Measurements from ENCODE around the gene PUSL1.

PUSL1 gene

DNA sequence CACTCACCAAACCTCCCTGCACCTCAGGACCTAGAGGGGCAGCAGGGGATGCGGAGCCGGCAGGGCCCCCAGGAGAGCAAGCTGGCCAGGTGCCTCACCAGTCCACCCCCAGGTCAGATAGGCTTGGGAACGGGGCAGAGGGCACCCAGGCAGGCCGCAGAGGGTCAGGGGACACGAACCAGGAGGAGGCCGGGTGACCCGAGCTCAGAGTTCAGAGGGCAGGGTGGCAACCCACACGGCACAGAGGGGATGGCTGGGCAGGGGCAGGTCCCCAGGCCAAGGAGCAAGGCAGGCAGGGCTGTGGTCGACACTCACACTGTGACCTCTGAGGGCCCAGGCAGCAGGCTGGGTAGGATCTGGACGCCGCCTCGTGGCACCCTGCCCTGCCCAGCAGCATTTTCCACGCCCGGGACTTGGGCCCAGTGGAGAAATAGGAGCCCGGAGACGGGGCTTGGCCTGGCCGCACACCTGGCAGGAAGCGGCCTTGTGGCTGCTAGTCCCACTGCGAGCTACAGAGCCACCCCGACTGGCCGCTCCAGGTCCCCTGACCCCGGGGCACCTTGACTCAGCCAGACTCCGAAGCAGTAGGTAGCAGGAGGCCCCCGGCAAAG lies 35.5 kb downstream of the PUSL1 start:
- no peaks in the 10 kb centered on the region for H3F3A ChIP-seq (ENCODE audit: control insufficient read depth, insufficient read depth)
- no peak overlapping the region for H3K4me3 ChIP-seq (ENCODE audit: low read length)
- H3K27ac ChIP-seq (ENCODE audit: low read depth, low read length) = no peak overlapping the region
- H3K9me2 ChIP-seq (replicated peaks; ENCODE audit: control insufficient read depth, low read length) = no peaks in the 10 kb centered on the region
- peaks cover 5% of the 10 kb centered on the region; the same call in 1 of the 2 replicates for H3K9me3 ChIP-seq (ENCODE audit: control insufficient read depth, insufficient read depth, low read length)
- H3K79me2 ChIP-seq (ENCODE audit: control insufficient read depth, low read length) = peaks cover 56% of the 10 kb centered on the region
- H3K36me3 ChIP-seq (ENCODE audit: control insufficient read depth, low read length) = peaks cover 23% of the 10 kb centered on the region
- H3K4me1 ChIP-seq (ENCODE audit: control insufficient read depth, low read length) = peaks cover 8% of the 10 kb centered on the region
- 0 out of 2 replicates have a peak, but pooled peaks cover 4% of the 10 kb centered on the region for H4K20me1 ChIP-seq (ENCODE audit: control insufficient read depth, insufficient read depth, low read depth, low read length)
- TF ChIP-seq, protein P1, sequence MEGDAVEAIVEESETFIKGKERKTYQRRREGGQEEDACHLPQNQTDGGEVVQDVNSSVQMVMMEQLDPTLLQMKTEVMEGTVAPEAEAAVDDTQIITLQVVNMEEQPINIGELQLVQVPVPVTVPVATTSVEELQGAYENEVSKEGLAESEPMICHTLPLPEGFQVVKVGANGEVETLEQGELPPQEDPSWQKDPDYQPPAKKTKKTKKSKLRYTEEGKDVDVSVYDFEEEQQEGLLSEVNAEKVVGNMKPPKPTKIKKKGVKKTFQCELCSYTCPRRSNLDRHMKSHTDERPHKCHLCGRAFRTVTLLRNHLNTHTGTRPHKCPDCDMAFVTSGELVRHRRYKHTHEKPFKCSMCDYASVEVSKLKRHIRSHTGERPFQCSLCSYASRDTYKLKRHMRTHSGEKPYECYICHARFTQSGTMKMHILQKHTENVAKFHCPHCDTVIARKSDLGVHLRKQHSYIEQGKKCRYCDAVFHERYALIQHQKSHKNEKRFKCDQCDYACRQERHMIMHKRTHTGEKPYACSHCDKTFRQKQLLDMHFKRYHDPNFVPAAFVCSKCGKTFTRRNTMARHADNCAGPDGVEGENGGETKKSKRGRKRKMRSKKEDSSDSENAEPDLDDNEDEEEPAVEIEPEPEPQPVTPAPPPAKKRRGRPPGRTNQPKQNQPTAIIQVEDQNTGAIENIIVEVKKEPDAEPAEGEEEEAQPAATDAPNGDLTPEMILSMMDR (IDR thresholded peaks at IDR 0.05; ENCODE audit: low read depth, low read length, poor library complexity, severe bottlenecking) = no peak
- no peak for TF ChIP-seq EZH2phosphoT487 (IDR thresholded peaks at IDR 0.05; ENCODE audit: borderline replicate concordance, low read length)
- no peaks in the 10 kb centered on the region for H3K27me3 ChIP-seq (ENCODE audit: control insufficient read depth, low read length)
- H3K4me2 ChIP-seq (ENCODE audit: low read length) = no peak overlapping the region

DNA sequence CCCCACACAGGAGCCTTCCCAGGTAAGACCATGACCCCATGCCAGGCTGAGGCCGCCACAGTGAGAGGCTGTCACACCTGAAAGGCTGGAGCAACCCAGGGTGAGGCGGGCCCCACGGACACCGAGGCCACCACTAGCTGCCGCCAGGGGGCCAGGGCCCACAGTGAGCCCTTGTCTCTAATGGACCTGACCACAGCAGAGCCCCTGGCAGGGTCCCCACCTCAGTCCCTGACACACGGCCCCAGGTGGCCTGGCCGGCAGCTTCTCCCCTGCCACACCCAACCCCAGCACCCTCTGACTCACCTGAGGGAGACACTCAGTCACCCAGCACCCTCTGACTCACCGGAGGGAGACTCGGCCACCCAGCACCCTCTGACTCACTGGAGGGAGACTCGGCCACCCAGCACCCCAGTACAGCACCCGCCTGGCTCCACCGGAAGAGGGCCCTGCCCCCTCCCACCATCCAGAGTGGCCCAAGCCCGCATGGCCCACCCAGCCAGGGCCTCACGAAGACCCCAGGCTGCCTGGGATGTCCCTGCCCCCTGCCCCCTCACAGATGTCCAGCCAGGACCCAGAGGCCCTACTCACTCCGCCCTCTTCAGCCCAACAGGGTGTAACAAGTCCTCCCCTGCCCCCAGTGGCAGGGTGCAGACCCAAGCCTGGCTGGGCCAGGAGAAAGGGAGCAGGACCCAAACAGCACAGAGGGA lies 36.4 kb downstream of the PUSL1 start:
- Histone ChIP-seq H3K27me3 (ENCODE audit: control insufficient read depth, low read length) (no peaks in the 10 kb centered on the region), H3K27ac (ENCODE audit: low read depth, low read length) (no peak overlapping the region), H3K4me3 (ENCODE audit: low read length) (no peak overlapping the region), H3K36me3 (ENCODE audit: control insufficient read depth, low read length) (peaks cover 22% of the 10 kb centered on the region), H3K9me2 (replicated peaks; ENCODE audit: control insufficient read depth, low read length) (no peaks in the 10 kb centered on the region), H3F3A (ENCODE audit: control insufficient read depth, insufficient read depth) (no peaks in the 10 kb centered on the region), H4K20me1 (ENCODE audit: control insufficient read depth, insufficient read depth, low read depth, low read length) (0 out of 2 replicates have a peak, but pooled peaks cover 4% of the 10 kb centered on the region), H3K79me2 (ENCODE audit: control insufficient read depth, low read length) (peaks cover 56% of the 10 kb centered on the region), H3K4me1 (ENCODE audit: control insufficient read depth, low read length) (peaks cover 8% of the 10 kb centered on the region), H3K9me3 (ENCODE audit: control insufficient read depth, insufficient read depth, low read length) (peaks cover 5% of the 10 kb centered on the region; the same call in 1 of the 2 replicates), H3K4me2 (ENCODE audit: low read length) (no peak overlapping the region)
- no peak for TF ChIP-seq EZH2phosphoT487 (IDR thresholded peaks at IDR 0.05; ENCODE audit: borderline replicate concordance, low read length)
- TF ChIP-seq, protein P1 (IDR thresholded peaks at IDR 0.05; ENCODE audit: low read depth, low read length, poor library complexity, severe bottlenecking) = no peak

- Histone ChIP-seq H3K36me3 (ENCODE audit: control insufficient read depth, low read length) (peaks cover 16% of the 10 kb centered on the region), H3K4me1 (ENCODE audit: control insufficient read depth, low read length) (peaks cover 8% of the 10 kb centered on the region), H4K20me1 (ENCODE audit: control insufficient read depth, insufficient read depth, low read depth, low read length) (0 out of 2 replicates have a peak, but pooled peaks cover 4% of the 10 kb centered on the region), H3K27ac (ENCODE audit: low read depth, low read length) (no peak overlapping the region), H3F3A (ENCODE audit: control insufficient read depth, insufficient read depth) (no peaks in the 10 kb centered on the region), H3K4me3 (ENCODE audit: low read length) (no peak overlapping the region), H3K27me3 (ENCODE audit: control insufficient read depth, low read length) (no peaks in the 10 kb centered on the region), H3K4me2 (ENCODE audit: low read length) (no peak overlapping the region), H3K9me3 (ENCODE audit: control insufficient read depth, insufficient read depth, low read length) (peaks cover 5% of the 10 kb centered on the region; the same call in 1 of the 2 replicates), H3K9me2 (replicated peaks; ENCODE audit: control insufficient read depth, low read length) (no peaks in the 10 kb centered on the region), H3K79me2 (ENCODE audit: control insufficient read depth, low read length) (peaks cover 56% of the 10 kb centered on the region)
- TF ChIP-seq EZH2phosphoT487 (IDR thresholded peaks at IDR 0.05; ENCODE audit: borderline replicate concordance, low read length) = no peak
Observed at GRCh38 chr1:1345384-1345783, 37.0 kb downstream of the PUSL1 start.

All from DOHH2 (cell line).